SK-N-SH (cell line): ENCODE data around the gene TIGAR. TPM values are rescaled to one million over a fixed set of nuclear protein-coding genes. Genes with fewer than 3 reads are reported as not detected.

Experiments used
- CTCF ChIA-PET: fragments of 300-600, 350-600 bp; formaldehyde crosslinking; extraction: SDS; loops from one replicate; lab custom pipeline; 2021; lab: Yijun Ruan, JAX
- POLR2A ChIA-PET: fragments of 350-600 bp; sonication (Branson Sonifier 250); formaldehyde crosslinking; extraction: SDS; loops from one replicate; lab custom pipeline; 2020; ENCODE audit warnings: antibody characterized with exemption, inconsistent platforms; lab: Yijun Ruan, JAX
- DNase-seq: peaks from one replicate; pipeline ENCODE4 v3.0.0; 2012
- H2AFZ ChIP-seq: fragments of 200-600 bp; sonication (generic); 2 replicates; pipeline ENCODE4 v1.8.1; 2016; ENCODE audit warnings: antibody characterized with exemption, mild to moderate bottlenecking, low read depth
- H3F3A ChIP-seq: fragments of 200-600 bp; sonication (generic); replicated peaks from 2 replicates; pipeline ENCODE3; 2016; ENCODE audit warnings: antibody characterized with exemption, mild to moderate bottlenecking; ENCODE audit not compliant: insufficient read depth
- H3K27ac ChIP-seq, 2 experiments: fragments of 200-500 bp in 1 of 2; fragments of 200-600 bp in 1 of 2; sonication (Bioruptor generic) in 1 of 2; sonication (generic), shearing (Covaris generic) in 1 of 2; 2 replicates each; pipeline versions ENCODE4 v1.5.1 to v1.6.1; 2014 to 2016; ENCODE audit warnings: low read depth in 2 of 2, inconsistent platforms in 1 of 2, low read length in 1 of 2, mild to moderate bottlenecking in 1 of 2, mixed read lengths in 1 of 2
- H3K27me3 ChIP-seq: fragments of 200-600 bp; sonication (generic), shearing (Covaris generic); 2 replicates; pipeline ENCODE4 v1.6.1; 2016; ENCODE audit warnings: mixed run types; ENCODE audit not compliant: insufficient read depth
- H3K36me3 ChIP-seq, 2 experiments: fragments of 200-500 bp in 1 of 2; fragments of 200-600 bp in 1 of 2; sonication (Bioruptor generic) in 1 of 2; sonication (generic) in 1 of 2; replicated peaks in 1 of 2; 2 replicates each; pipeline versions ENCODE3 to v1.5.1; 2014 to 2016; ENCODE audit warnings: low read length in 1 of 2, mild to moderate bottlenecking in 1 of 2; ENCODE audit not compliant: insufficient read depth in 2 of 2, control insufficient read depth in 1 of 2
- H3K4me1 ChIP-seq, 2 experiments: fragments of 200-500 bp in 1 of 2; fragments of 200-600 bp in 1 of 2; sonication (Bioruptor generic) in 1 of 2; sonication (generic), shearing (Covaris generic) in 1 of 2; 2 replicates each; pipeline versions ENCODE4 v1.5.1 to v1.6.1; 2014 to 2016; ENCODE audit warnings: low read depth in 1 of 2, low read length in 1 of 2, mixed run types in 1 of 2; ENCODE audit not compliant: insufficient read depth in 2 of 2, control insufficient read depth in 1 of 2
- H3K4me2 ChIP-seq: fragments of 200-600 bp; sonication (generic), shearing (Covaris generic); 2 replicates; pipeline ENCODE4 v1.6.1; 2017; ENCODE audit warnings: mixed run types
- H3K4me3 ChIP-seq, 2 experiments: fragments of 200-500 bp in 1 of 2; fragments of 200-600 bp in 1 of 2; sonication (Bioruptor generic) in 1 of 2; sonication (generic), shearing (Covaris generic) in 1 of 2; 2 replicates each; pipeline versions ENCODE4 v1.5.1 to v1.8.1; 2014 to 2016; ENCODE audit warnings: low read depth in 2 of 2, inconsistent platforms in 1 of 2, low read length in 1 of 2, mild to moderate bottlenecking in 1 of 2, mixed read lengths in 1 of 2, moderate library complexity in 1 of 2
- H3K79me2 ChIP-seq: fragments of 200-600 bp; sonication (generic); 2 replicates; pipeline ENCODE4 v1.8.1; 2017; ENCODE audit warnings: mild to moderate bottlenecking; ENCODE audit not compliant: insufficient read depth
- H3K9ac ChIP-seq: fragments of 200-600 bp; sonication (generic); 2 replicates; pipeline ENCODE4 v1.6.1; 2017; ENCODE audit warnings: mixed run types
- H3K9me2 ChIP-seq: fragments of 200-600 bp; sonication (generic); 2 replicates; pipeline ENCODE4 v1.6.1; 2017; ENCODE audit warnings: mixed run types
- H3K9me3 ChIP-seq: fragments of 200-600 bp; sonication (generic); 2 replicates; pipeline ENCODE4 v1.6.1; 2017; ENCODE audit warnings: mixed run types, mild to moderate bottlenecking, moderate library complexity
- H4K20me1 ChIP-seq: fragments of 200-600 bp; sonication (generic); 2 replicates; pipeline ENCODE4 v1.6.1; 2017; ENCODE audit warnings: mild to moderate bottlenecking, mixed run types; ENCODE audit not compliant: insufficient read depth
- CHD2 ChIP-seq: fragments of 150-350 bp; IDR thresholded peaks from 2 replicates; pipeline ENCODE4 v1.6.1; 2018; ENCODE audit warnings: low read length; ENCODE audit not compliant: partially characterized antibody
- EP300 ChIP-seq, 2 experiments: IDR thresholded peaks; 2 replicates each; pipeline versions ENCODE4 v1.4.0 to v1.6.1; 2012; ENCODE audit warnings: borderline replicate concordance in 1 of 2, low read depth in 1 of 2, low read length in 1 of 2
- EZH2phosphoT487 ChIP-seq: fragments of 200-600 bp; sonication (generic); IDR thresholded peaks from 2 replicates; pipeline ENCODE4 v1.6.1; 2017; ENCODE audit warnings: low read depth, mixed run types, mild to moderate bottlenecking, antibody characterized with exemption, moderate library complexity, borderline replicate concordance
- FOXJ3 ChIP-seq: sonication (generic); formaldehyde crosslinking; IDR thresholded peaks from 2 replicates; pipeline ENCODE4 v1.5.1; 2020; ENCODE audit warnings: mild to moderate bottlenecking, missing genetic modification reagents
- GABPA ChIP-seq: IDR thresholded peaks from 2 replicates; pipeline ENCODE4 v1.4.0; 2012; ENCODE audit warnings: low read depth, mild to moderate bottlenecking
- GATA2 ChIP-seq: sonication (generic); formaldehyde crosslinking; IDR thresholded peaks from 2 replicates; pipeline ENCODE4 v1.5.0; 2020; ENCODE audit warnings: mild to moderate bottlenecking, missing genetic modification reagents
- MEF2A ChIP-seq: IDR thresholded peaks from 2 replicates; pipeline ENCODE4 v1.4.0; 2012; ENCODE audit warnings: low read depth, borderline replicate concordance
- POLR2AphosphoS5 ChIP-seq: IDR thresholded peaks from 2 replicates; pipeline ENCODE4 v1.6.1; 2012; ENCODE audit warnings: low read depth, low read length
- RFX5 ChIP-seq: IDR thresholded peaks from 2 replicates; pipeline ENCODE4 v1.6.1; 2012; ENCODE audit warnings: mild to moderate bottlenecking, improper control_type of control experiment, low read length
- RXRA ChIP-seq: IDR thresholded peaks from 2 replicates; pipeline ENCODE4 v1.4.0; 2012; ENCODE audit warnings: low read depth, mild to moderate bottlenecking, borderline replicate concordance
- SIN3A ChIP-seq: IDR thresholded peaks from 2 replicates; pipeline ENCODE4 v1.6.1; 2012; ENCODE audit warnings: low read depth, mild to moderate bottlenecking, low read length, moderate library complexity, borderline replicate concordance
- SMC3 ChIP-seq: IDR thresholded peaks from 2 replicates; pipeline ENCODE4 v1.6.1; 2012; ENCODE audit warnings: low read depth, low read length, improper control_type of control experiment
- TAF1 ChIP-seq: IDR thresholded peaks from 2 replicates; pipeline ENCODE4 v1.6.1; 2012; ENCODE audit warnings: low read depth, mild to moderate bottlenecking, low read length, moderate library complexity, borderline replicate concordance
- TCF12 ChIP-seq: IDR thresholded peaks from 2 replicates; pipeline ENCODE4 v1.4.0; 2012
- YY1 ChIP-seq: IDR thresholded peaks from 2 replicates; pipeline ENCODE4 v1.4.0; 2012; ENCODE audit warnings: low read depth, mild to moderate bottlenecking
- whole genome bisulfite sequencing: methylation state at CpG from one replicate; pipeline ENCODE4 v1.1.6; 2017; ENCODE audit warnings: low lambda C conversion rate; 5-methylcytosine and 5-hydroxymethylcytosine counted together
- polyA plus RNA-seq, 3 experiments: library from polyadenylated mRNA; depleted of rRNA; stranded (reverse); fragments of >200 nt; gene quantifications; 2 replicates each; pipeline ENCODE4 v1.2.3, GENCODE V29; 2012
- TF ChIP-seq, protein P1 (sequence below): IDR thresholded peaks from 2 replicates; pipeline ENCODE4 v1.6.1; 2012; ENCODE audit warnings: mild to moderate bottlenecking, low read depth, low read length, moderate library complexity
- TF ChIP-seq, protein P2 (sequence below): IDR thresholded peaks from 2 replicates; pipeline ENCODE4; 2012
- TF ChIP-seq, protein P3 (sequence below): IDR thresholded peaks from 2 replicates; pipeline ENCODE4 v1.4.0; 2012; ENCODE audit warnings: low read depth, borderline replicate concordance
- TF ChIP-seq, protein P4 (sequence below): fragments of 150-350 bp; IDR thresholded peaks from 2 replicates; pipeline ENCODE4 v1.6.1; 2016; ENCODE audit warnings: mild to moderate bottlenecking, low read depth, low read length
- TF ChIP-seq, protein P5 (sequence below): fragments of 200-600 bp; sonication (generic); IDR thresholded peaks from 2 replicates; pipeline ENCODE4 v1.6.1; 2017; ENCODE audit warnings: antibody characterized with exemption, mild to moderate bottlenecking, moderate library complexity

TIGAR gene
- polyA plus RNA-seq, 1 of the 3 experiments (the other 2 are of a cell fraction): 8.3 TPM

DNA sequence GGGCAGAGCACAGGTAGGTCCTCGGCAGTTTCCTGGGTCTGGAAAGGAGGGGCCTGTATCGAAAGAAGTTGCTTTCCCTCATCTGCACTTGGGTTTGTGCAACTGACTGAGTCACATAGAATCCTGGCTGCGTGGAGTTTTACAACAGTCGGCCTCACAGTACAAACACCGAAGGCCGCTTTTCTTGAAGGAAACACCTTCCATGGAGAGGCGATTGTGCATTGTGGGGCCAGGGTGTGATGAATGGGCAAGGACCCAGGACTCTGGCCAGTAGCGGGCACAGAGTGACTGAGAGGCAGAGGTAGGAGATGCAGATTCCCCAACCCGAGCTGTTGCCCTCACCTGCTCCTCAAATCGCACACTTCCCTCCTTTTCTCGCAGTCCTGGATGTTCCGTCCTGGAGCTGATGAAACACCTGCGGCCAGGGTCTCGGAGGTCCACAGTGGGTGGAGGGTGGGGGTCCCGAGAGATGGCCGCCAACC is 39.8 kb upstream of the TIGAR start:
- ChIA-PET POLR2A (no interaction called here), CTCF (interaction anchor here (1.6 kb wide), 1 partner anchor 26 kb away, joined by 6 read pairs; no protein-coding TSS in a partner anchor)
- Histone ChIP-seq H3K4me2 (no peak overlapping the region), H4K20me1 (no peaks in the 10 kb centered on the region), H3K36me3 (no peaks in the 10 kb centered on the region), H3K4me1 (no peaks in the 10 kb centered on the region; a peak in 1 of 4 replicates), H3K9me3 (no peaks in the 10 kb centered on the region), H3F3A (peaks cover 4% of the 10 kb centered on the region), H2AFZ (no peak overlapping the region), H3K9me2 (no peaks in the 10 kb centered on the region), H3K27ac (no peak overlapping the region), H3K79me2 (no peaks in the 10 kb centered on the region), H3K27me3 (peaks cover 93% of the 10 kb centered on the region), H3K4me3 (no peak overlapping the region), H3K9ac (no peak overlapping the region)
- TF ChIP-seq, protein P1, sequence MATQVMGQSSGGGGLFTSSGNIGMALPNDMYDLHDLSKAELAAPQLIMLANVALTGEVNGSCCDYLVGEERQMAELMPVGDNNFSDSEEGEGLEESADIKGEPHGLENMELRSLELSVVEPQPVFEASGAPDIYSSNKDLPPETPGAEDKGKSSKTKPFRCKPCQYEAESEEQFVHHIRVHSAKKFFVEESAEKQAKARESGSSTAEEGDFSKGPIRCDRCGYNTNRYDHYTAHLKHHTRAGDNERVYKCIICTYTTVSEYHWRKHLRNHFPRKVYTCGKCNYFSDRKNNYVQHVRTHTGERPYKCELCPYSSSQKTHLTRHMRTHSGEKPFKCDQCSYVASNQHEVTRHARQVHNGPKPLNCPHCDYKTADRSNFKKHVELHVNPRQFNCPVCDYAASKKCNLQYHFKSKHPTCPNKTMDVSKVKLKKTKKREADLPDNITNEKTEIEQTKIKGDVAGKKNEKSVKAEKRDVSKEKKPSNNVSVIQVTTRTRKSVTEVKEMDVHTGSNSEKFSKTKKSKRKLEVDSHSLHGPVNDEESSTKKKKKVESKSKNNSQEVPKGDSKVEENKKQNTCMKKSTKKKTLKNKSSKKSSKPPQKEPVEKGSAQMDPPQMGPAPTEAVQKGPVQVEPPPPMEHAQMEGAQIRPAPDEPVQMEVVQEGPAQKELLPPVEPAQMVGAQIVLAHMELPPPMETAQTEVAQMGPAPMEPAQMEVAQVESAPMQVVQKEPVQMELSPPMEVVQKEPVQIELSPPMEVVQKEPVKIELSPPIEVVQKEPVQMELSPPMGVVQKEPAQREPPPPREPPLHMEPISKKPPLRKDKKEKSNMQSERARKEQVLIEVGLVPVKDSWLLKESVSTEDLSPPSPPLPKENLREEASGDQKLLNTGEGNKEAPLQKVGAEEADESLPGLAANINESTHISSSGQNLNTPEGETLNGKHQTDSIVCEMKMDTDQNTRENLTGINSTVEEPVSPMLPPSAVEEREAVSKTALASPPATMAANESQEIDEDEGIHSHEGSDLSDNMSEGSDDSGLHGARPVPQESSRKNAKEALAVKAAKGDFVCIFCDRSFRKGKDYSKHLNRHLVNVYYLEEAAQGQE: no peak
- TF ChIP-seq YY1 (no peak), TCF12 (no peak), MEF2A (no peak), FOXJ3 (CRISPR knock-in tag) (no peak), RFX5 (no peak), SMC3 (no peak), TAF1 (no peak), CHD2 (no peak), EZH2phosphoT487 (no peak), EP300 (IDR thresholded peaks at IDR 0.05; ENCODE audit: borderline replicate concordance in 1 of 2, low read depth in 1 of 2, low read length in 1 of 2) (no peak), RXRA (no peak), SIN3A (no peak), GATA2 (no peak), GABPA (no peak), POLR2AphosphoS5 (no peak)
- TF ChIP-seq, protein P2, sequence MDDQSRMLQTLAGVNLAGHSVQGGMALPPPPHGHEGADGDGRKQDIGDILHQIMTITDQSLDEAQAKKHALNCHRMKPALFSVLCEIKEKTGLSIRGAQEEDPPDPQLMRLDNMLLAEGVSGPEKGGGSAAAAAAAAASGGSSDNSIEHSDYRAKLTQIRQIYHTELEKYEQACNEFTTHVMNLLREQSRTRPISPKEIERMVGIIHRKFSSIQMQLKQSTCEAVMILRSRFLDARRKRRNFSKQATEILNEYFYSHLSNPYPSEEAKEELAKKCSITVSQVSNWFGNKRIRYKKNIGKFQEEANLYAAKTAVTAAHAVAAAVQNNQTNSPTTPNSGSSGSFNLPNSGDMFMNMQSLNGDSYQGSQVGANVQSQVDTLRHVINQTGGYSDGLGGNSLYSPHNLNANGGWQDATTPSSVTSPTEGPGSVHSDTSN: no peak
- TF ChIP-seq, protein P3, sequence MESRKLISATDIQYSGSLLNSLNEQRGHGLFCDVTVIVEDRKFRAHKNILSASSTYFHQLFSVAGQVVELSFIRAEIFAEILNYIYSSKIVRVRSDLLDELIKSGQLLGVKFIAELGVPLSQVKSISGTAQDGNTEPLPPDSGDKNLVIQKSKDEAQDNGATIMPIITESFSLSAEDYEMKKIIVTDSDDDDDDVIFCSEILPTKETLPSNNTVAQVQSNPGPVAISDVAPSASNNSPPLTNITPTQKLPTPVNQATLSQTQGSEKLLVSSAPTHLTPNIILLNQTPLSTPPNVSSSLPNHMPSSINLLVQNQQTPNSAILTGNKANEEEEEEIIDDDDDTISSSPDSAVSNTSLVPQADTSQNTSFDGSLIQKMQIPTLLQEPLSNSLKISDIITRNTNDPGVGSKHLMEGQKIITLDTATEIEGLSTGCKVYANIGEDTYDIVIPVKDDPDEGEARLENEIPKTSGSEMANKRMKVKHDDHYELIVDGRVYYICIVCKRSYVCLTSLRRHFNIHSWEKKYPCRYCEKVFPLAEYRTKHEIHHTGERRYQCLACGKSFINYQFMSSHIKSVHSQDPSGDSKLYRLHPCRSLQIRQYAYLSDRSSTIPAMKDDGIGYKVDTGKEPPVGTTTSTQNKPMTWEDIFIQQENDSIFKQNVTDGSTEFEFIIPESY: no peak
- TF ChIP-seq, protein P4, sequence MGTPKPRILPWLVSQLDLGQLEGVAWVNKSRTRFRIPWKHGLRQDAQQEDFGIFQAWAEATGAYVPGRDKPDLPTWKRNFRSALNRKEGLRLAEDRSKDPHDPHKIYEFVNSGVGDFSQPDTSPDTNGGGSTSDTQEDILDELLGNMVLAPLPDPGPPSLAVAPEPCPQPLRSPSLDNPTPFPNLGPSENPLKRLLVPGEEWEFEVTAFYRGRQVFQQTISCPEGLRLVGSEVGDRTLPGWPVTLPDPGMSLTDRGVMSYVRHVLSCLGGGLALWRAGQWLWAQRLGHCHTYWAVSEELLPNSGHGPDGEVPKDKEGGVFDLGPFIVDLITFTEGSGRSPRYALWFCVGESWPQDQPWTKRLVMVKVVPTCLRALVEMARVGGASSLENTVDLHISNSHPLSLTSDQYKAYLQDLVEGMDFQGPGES: no peak
- TF ChIP-seq, protein P5, sequence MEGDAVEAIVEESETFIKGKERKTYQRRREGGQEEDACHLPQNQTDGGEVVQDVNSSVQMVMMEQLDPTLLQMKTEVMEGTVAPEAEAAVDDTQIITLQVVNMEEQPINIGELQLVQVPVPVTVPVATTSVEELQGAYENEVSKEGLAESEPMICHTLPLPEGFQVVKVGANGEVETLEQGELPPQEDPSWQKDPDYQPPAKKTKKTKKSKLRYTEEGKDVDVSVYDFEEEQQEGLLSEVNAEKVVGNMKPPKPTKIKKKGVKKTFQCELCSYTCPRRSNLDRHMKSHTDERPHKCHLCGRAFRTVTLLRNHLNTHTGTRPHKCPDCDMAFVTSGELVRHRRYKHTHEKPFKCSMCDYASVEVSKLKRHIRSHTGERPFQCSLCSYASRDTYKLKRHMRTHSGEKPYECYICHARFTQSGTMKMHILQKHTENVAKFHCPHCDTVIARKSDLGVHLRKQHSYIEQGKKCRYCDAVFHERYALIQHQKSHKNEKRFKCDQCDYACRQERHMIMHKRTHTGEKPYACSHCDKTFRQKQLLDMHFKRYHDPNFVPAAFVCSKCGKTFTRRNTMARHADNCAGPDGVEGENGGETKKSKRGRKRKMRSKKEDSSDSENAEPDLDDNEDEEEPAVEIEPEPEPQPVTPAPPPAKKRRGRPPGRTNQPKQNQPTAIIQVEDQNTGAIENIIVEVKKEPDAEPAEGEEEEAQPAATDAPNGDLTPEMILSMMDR: no peak
- whole genome bisulfite sequencing: 49% methylated on average over 16 of the region's 16 CpGs
- DNase-seq: no peak
